Thyroid gland (tissue), 4 donors: ENCODE results near the gene SLC44A1.

ENCODE experiments used
- CTCF ChIP-seq, 6 experiments: fragments of 200-600 bp in 3 of 6; fragments of 450-650 bp in 3 of 6; sonication (generic) in 3 of 6; IDR thresholded peaks; one replicate each; pipeline ENCODE4 v1.5.1; 2016 to 2019; ENCODE audit warnings: antibody characterized with exemption in 6 of 6, mild to moderate bottlenecking in 2 of 6, inconsistent platforms in 1 of 6, moderate library complexity in 1 of 6
- POLR2A ChIP-seq, 2 donors: fragments of 450-650 bp; IDR thresholded peaks; one replicate each; pipeline ENCODE4 v1.6.1; 2017; ENCODE audit warnings: antibody characterized with exemption in 2 of 2, mild to moderate bottlenecking in 2 of 2, moderate library complexity in 1 of 2

DNA sequence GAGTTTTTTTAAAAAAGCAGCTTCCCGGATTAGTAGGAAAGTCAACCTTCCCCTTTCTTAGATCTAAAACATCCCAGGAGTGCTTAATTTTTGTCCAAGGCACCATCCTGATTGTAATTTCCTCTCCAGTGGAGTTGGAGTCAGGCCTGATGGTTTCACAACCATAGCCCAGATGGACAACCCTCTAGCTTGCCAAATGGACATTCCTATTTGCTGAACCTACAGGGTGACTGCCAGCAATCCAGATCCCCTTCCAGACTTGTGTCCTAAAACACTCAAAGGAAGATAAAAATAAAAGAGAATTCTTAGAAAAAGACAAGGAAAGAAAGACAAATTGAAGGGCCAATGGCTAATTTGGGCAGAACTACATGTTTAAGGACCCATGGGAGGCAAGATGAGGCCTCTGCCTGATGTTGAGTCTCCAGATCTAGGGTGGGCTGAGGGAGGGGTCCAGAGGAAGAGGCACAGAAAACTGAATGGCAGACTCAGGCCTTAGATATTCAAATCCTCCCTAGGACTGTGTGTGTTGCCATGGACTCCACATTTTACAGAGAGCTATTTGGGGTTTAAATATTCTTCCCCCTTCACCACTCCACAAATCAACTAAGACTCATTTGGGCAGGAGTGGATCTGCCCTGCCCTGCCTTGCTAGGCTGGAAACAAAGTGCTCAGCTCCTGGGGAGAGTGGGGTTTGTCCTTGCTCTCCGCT is 38.5 kb upstream of the SLC44A1 start:
- TF ChIP-seq CTCF (IDR thresholded peaks at IDR 0.05), result no peak
- TF ChIP-seq POLR2A (IDR thresholded peaks at IDR 0.05), result no peak
